Measurements from ENCODE around the gene MTSS2. TPM values are rescaled to one million over a fixed set of nuclear protein-coding genes. Genes with fewer than 3 reads are reported as not detected.

The MTSS2 gene
- total RNA-seq, 1 donor = 56.5 TPM

DNA sequence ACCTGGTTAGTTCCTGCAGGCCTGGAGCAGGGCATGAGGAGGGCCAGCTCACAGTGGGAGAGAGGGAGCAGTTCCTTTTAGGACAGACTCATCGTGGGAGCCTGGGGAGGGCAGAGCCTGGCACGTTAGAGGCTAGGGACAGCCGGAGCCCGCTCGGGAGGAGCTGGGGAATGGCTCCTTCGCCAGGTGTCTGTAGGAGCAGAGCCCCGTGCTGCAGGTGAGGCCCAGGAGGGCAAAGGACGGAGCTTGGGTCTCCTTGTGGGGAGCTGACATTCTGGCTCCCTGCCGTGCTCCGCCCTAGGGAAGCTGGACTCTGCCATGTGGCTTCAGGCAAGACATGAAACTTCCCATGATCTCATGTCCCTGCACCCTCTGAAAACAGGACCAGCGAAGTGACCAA is 18.7 kb upstream of the MTSS2 start:
- no peaks in the 10 kb centered on the region for H4K20me1 ChIP-seq (ENCODE audit: insufficient read depth, low read length)
- no peak for DNase-seq (ENCODE audit: insufficient read length, low spot score, missing footprints)
- no peak for TF ChIP-seq CTCF (IDR thresholded peaks at IDR 0.05; ENCODE audit: extremely low read depth, low read depth, low read length)
- H3K4me3 ChIP-seq (ENCODE audit: insufficient read depth, low read length) = no peak overlapping the region
- H3K36me3 ChIP-seq (ENCODE audit: insufficient read depth, low read length) = peaks cover under 1% of the 10 kb centered on the region
- H3K4me1 ChIP-seq (ENCODE audit: insufficient read depth, low read length) = peaks cover 70% of the 10 kb centered on the region
- H2AFZ ChIP-seq (ENCODE audit: low read length) = no peak overlapping the region
- H3K9me3 ChIP-seq (ENCODE audit: low read depth, low read length) = no peaks in the 10 kb centered on the region
- H3K79me2 ChIP-seq (ENCODE audit: insufficient read depth, low read length) = peaks cover 9% of the 10 kb centered on the region
- H3K4me2 ChIP-seq (ENCODE audit: insufficient read depth, low read length) = no peak overlapping the region
- peak overlapping the region; percentile 88 for H3K27ac ChIP-seq (ENCODE audit: low read depth, low read length)
- H3K27me3 ChIP-seq (ENCODE audit: insufficient read depth, low read length) = no peaks in the 10 kb centered on the region

GRCh38 chr16:70703835-70704381 is 18.1 kb upstream of the MTSS2 start:
- no peak for TF ChIP-seq CTCF (IDR thresholded peaks at IDR 0.05; ENCODE audit: extremely low read depth, low read depth, low read length)
- peak overlapping the region; percentile 38 for H2AFZ ChIP-seq (ENCODE audit: low read length)
- H4K20me1 ChIP-seq (ENCODE audit: insufficient read depth, low read length) = no peaks in the 10 kb centered on the region
- no peak for DNase-seq (ENCODE audit: insufficient read length, low spot score, missing footprints)
- peaks cover 9% of the 10 kb centered on the region for H3K79me2 ChIP-seq (ENCODE audit: insufficient read depth, low read length)
- peak overlapping the region; percentile 88 for H3K27ac ChIP-seq (ENCODE audit: low read depth, low read length)
- peaks cover 70% of the 10 kb centered on the region for H3K4me1 ChIP-seq (ENCODE audit: insufficient read depth, low read length)
- peak overlapping the region; percentile 31 for H3K4me2 ChIP-seq (ENCODE audit: insufficient read depth, low read length)
- H3K9me3 ChIP-seq (ENCODE audit: low read depth, low read length) = no peaks in the 10 kb centered on the region
- no peak overlapping the region for H3K4me3 ChIP-seq (ENCODE audit: insufficient read depth, low read length)
- H3K27me3 ChIP-seq (ENCODE audit: insufficient read depth, low read length) = no peaks in the 10 kb centered on the region
- H3K36me3 ChIP-seq (ENCODE audit: insufficient read depth, low read length) = peaks cover 4% of the 10 kb centered on the region

- Histone ChIP-seq H3K27me3 (ENCODE audit: insufficient read depth, low read length) (no peaks in the 10 kb centered on the region), H3K4me2 (ENCODE audit: insufficient read depth, low read length) (peak overlapping the region; percentile 32), H2AFZ (ENCODE audit: low read length) (peak overlapping the region; percentile 38), H3K9me3 (ENCODE audit: low read depth, low read length) (no peaks in the 10 kb centered on the region), H3K79me2 (ENCODE audit: insufficient read depth, low read length) (peaks cover 9% of the 10 kb centered on the region), H4K20me1 (ENCODE audit: insufficient read depth, low read length) (no peaks in the 10 kb centered on the region), H3K4me1 (ENCODE audit: insufficient read depth, low read length) (peaks cover 70% of the 10 kb centered on the region), H3K36me3 (ENCODE audit: insufficient read depth, low read length) (peaks cover 4% of the 10 kb centered on the region), H3K27ac (ENCODE audit: low read depth, low read length) (peak overlapping the region; percentile 88), H3K4me3 (ENCODE audit: insufficient read depth, low read length) (no peak overlapping the region)
- DNase-seq (ENCODE audit: insufficient read length, low spot score, missing footprints) = peak; percentile 99
- TF ChIP-seq CTCF (IDR thresholded peaks at IDR 0.05; ENCODE audit: extremely low read depth, low read depth, low read length) = peak; percentile 50
Measured at GRCh38 chr16:70703041-70703834, 17.4 kb upstream of the MTSS2 start.

DNA sequence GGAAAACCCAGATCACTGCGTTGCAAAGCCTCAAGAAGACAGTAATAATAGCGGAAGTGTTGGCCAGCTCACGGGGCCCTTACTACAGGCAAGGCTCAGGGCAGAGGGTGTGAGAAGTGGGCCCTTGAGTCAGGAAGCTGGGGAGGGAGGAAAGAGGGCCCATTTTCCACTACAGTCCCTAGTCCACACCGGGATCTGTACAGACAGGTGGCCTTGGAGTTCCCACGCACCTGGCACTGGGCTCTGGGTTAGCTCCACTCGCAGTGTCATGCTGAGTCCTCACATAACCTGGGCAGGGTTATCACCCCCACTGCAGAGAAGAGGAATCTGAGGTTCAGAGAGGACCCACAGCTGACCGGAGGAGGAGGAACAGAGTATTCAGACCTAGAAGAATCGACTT is 16.8 kb upstream of the MTSS2 start:
- Histone ChIP-seq H3K79me2 (ENCODE audit: insufficient read depth, low read length) (peaks cover 9% of the 10 kb centered on the region), H4K20me1 (ENCODE audit: insufficient read depth, low read length) (no peaks in the 10 kb centered on the region), H2AFZ (ENCODE audit: low read length) (no peak overlapping the region), H3K9me3 (ENCODE audit: low read depth, low read length) (no peaks in the 10 kb centered on the region), H3K4me1 (ENCODE audit: insufficient read depth, low read length) (peaks cover 72% of the 10 kb centered on the region), H3K4me3 (ENCODE audit: insufficient read depth, low read length) (no peak overlapping the region), H3K27me3 (ENCODE audit: insufficient read depth, low read length) (no peaks in the 10 kb centered on the region), H3K4me2 (ENCODE audit: insufficient read depth, low read length) (peak overlapping the region; percentile 32), H3K36me3 (ENCODE audit: insufficient read depth, low read length) (peaks cover 4% of the 10 kb centered on the region), H3K27ac (ENCODE audit: low read depth, low read length) (peak overlapping the region; percentile 88)
- no peak for TF ChIP-seq CTCF (IDR thresholded peaks at IDR 0.05; ENCODE audit: extremely low read depth, low read depth, low read length)
- no peak for DNase-seq (ENCODE audit: insufficient read length, low spot score, missing footprints)

All from osteoblast (primary cell).